ENCODE measurements around the gene B3GNT2.

Gene B3GNT2

GRCh38 chr2:62221141-62221540 lies 25.2 kb downstream of the B3GNT2 start:
- Histone ChIP-seq H3K4me3 (ENCODE audit: low read depth in 1 of 2, low read length in 2 of 2) (no peak overlapping the region), H3K36me3 (ENCODE audit: insufficient read depth, low read length) (peaks cover 29% of the 10 kb centered on the region), H3K9me3 (ENCODE audit: insufficient read depth, low read length, severe bottlenecking) (peaks cover 7% of the 10 kb centered on the region), H3K4me2 (ENCODE audit: insufficient read depth, low read length) (no peak overlapping the region), H3K27me3 (ENCODE audit: insufficient read depth, low read length, poor library complexity) (no peaks in the 10 kb centered on the region), H4K20me1 (ENCODE audit: insufficient read depth, low read length) (peaks cover 11% of the 10 kb centered on the region; the same call in 1 of the 2 replicates), H2AFZ (ENCODE audit: low read depth, low read length) (no peak overlapping the region), H3K9ac (ENCODE audit: low read depth, low read length) (no peak overlapping the region), H3K27ac (ENCODE audit: low read length) (no peak overlapping the region), H3K4me1 (ENCODE audit: insufficient read depth, low read length) (0 out of 2 replicates have a peak, but pooled peaks cover 3% of the 10 kb centered on the region), H3K79me2 (ENCODE audit: insufficient read depth, low read length) (peaks cover 58% of the 10 kb centered on the region)
- TF ChIP-seq EZH2 (IDR thresholded peaks at IDR 0.05; ENCODE audit: borderline replicate concordance, low read depth, low read length, severe bottlenecking) (no peak), CTCF (IDR thresholded peaks at IDR 0.05; ENCODE audit: borderline replicate concordance, extremely low read depth, low read length, poor library complexity, severe bottlenecking) (no peak)
- DNase-seq (no peak), ATAC-seq (ENCODE audit: insufficient read depth, low read depth) (peak; percentile 39; the same call in 1 of the 3 replicates)

DNA sequence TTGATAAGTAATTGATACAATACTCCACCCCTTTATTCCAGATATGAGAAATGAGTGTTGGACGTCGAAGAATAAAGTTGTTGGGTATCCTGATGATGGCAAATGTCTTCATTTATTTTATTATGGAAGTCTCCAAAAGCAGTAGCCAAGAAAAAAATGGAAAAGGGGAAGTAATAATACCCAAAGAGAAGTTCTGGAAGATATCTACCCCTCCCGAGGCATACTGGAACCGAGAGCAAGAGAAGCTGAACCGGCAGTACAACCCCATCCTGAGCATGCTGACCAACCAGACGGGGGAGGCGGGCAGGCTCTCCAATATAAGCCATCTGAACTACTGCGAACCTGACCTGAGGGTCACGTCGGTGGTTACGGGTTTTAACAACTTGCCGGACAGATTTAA lies 26.3 kb downstream of the B3GNT2 start:
- Histone ChIP-seq H4K20me1 (ENCODE audit: insufficient read depth, low read length) (peaks cover 10% of the 10 kb centered on the region; the same call in 1 of the 2 replicates), H3K9me3 (ENCODE audit: insufficient read depth, low read length, severe bottlenecking) (peaks cover 7% of the 10 kb centered on the region), H3K9ac (ENCODE audit: low read depth, low read length) (no peak overlapping the region), H3K4me1 (ENCODE audit: insufficient read depth, low read length) (0 out of 2 replicates have a peak, but pooled peaks cover 3% of the 10 kb centered on the region), H3K27me3 (ENCODE audit: insufficient read depth, low read length, poor library complexity) (no peaks in the 10 kb centered on the region), H3K27ac (ENCODE audit: low read length) (no peak overlapping the region), H2AFZ (ENCODE audit: low read depth, low read length) (no peak overlapping the region), H3K79me2 (ENCODE audit: insufficient read depth, low read length) (peaks cover 49% of the 10 kb centered on the region), H3K4me2 (ENCODE audit: insufficient read depth, low read length) (no peak overlapping the region), H3K36me3 (ENCODE audit: insufficient read depth, low read length) (peaks cover 29% of the 10 kb centered on the region), H3K4me3 (ENCODE audit: low read depth in 1 of 2, low read length in 2 of 2) (no peak overlapping the region)
- ATAC-seq (ENCODE audit: insufficient read depth, low read depth) (no peak), DNase-seq (no peak)
- TF ChIP-seq CTCF (IDR thresholded peaks at IDR 0.05; ENCODE audit: borderline replicate concordance, extremely low read depth, low read length, poor library complexity, severe bottlenecking): no peak
- no peak for TF ChIP-seq EZH2 (IDR thresholded peaks at IDR 0.05; ENCODE audit: borderline replicate concordance, low read depth, low read length, severe bottlenecking)

DNA sequence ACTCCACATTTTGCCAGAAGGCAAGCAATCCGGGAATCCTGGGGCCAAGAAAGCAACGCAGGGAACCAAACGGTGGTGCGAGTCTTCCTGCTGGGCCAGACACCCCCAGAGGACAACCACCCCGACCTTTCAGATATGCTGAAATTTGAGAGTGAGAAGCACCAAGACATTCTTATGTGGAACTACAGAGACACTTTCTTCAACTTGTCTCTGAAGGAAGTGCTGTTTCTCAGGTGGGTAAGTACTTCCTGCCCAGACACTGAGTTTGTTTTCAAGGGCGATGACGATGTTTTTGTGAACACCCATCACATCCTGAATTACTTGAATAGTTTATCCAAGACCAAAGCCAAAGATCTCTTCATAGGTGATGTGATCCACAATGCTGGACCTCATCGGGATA lies 26.8 kb downstream of the B3GNT2 start:
- peaks cover 45% of the 10 kb centered on the region for H3K79me2 ChIP-seq (ENCODE audit: insufficient read depth, low read length)
- no peak overlapping the region for H3K4me2 ChIP-seq (ENCODE audit: insufficient read depth, low read length)
- ATAC-seq (ENCODE audit: insufficient read depth, low read depth) (no peak), DNase-seq (no peak)
- peaks cover 29% of the 10 kb centered on the region for H3K36me3 ChIP-seq (ENCODE audit: insufficient read depth, low read length)
- no peak overlapping the region for H3K27ac ChIP-seq (ENCODE audit: low read length)
- no peak overlapping the region for H2AFZ ChIP-seq (ENCODE audit: low read depth, low read length)
- no peak overlapping the region for H3K4me3 ChIP-seq (ENCODE audit: low read depth in 1 of 2, low read length in 2 of 2)
- H3K27me3 ChIP-seq (ENCODE audit: insufficient read depth, low read length, poor library complexity): no peaks in the 10 kb centered on the region
- 0 out of 2 replicates have a peak, but pooled peaks cover 3% of the 10 kb centered on the region for H3K4me1 ChIP-seq (ENCODE audit: insufficient read depth, low read length)
- peaks cover 8% of the 10 kb centered on the region; the same call in 1 of the 2 replicates for H4K20me1 ChIP-seq (ENCODE audit: insufficient read depth, low read length)
- peaks cover 7% of the 10 kb centered on the region for H3K9me3 ChIP-seq (ENCODE audit: insufficient read depth, low read length, severe bottlenecking)
- no peak overlapping the region for H3K9ac ChIP-seq (ENCODE audit: low read depth, low read length)
- TF ChIP-seq EZH2 (IDR thresholded peaks at IDR 0.05; ENCODE audit: borderline replicate concordance, low read depth, low read length, severe bottlenecking) (no peak), CTCF (IDR thresholded peaks at IDR 0.05; ENCODE audit: borderline replicate concordance, extremely low read depth, low read length, poor library complexity, severe bottlenecking) (no peak)

Measured in DND-41 (cell line).